HepG2 (cell line): ENCODE measurements around the gene NCAPG.

Experiments
- HNF4A ChIP-seq: sonication (generic); formaldehyde crosslinking; IDR thresholded peaks from 2 replicates; pipeline ENCODE4 v1.4.0; 2020; ENCODE audit warnings: missing genetic modification reagents
- MYPOP ChIP-seq: sonication (generic); formaldehyde crosslinking; IDR thresholded peaks from 2 replicates; pipeline ENCODE4 v1.8.1; 2023; ENCODE audit warnings: mild to moderate bottlenecking, moderate library complexity, missing genetic modification reagents
- SIX1 ChIP-seq: sonication (generic); formaldehyde crosslinking; IDR thresholded peaks from 2 replicates; pipeline ENCODE4 v1.4.0; 2020; ENCODE audit warnings: missing genetic modification reagents, borderline replicate concordance
- ZNF407 ChIP-seq: sonication (generic); formaldehyde crosslinking; IDR thresholded peaks from one replicate; pipeline ENCODE4 v1.5.1; 2020; ENCODE audit warnings: mild to moderate bottlenecking, missing genetic modification reagents; ENCODE audit errors: not compliant biosample characterization

GRCh38 chr4:17778431-17778830 lies 32.3 kb upstream of the NCAPG start:
- TF ChIP-seq MYPOP (CRISPR knock-in tag) (no peak), ZNF407 (no peak), HNF4A (CRISPR knock-in tag) (no peak), SIX1 (no peak)
